Suprapubic skin (tissue), 4 donors: ENCODE results near the gene UBL5. TPM values are rescaled to one million over a fixed set of nuclear protein-coding genes. Genes with fewer than 3 reads are reported as not detected.

Experiments
- DNase-seq, 2 donors: peaks; one replicate each; pipeline ENCODE4 v3.0.0-alpha.2; 2019; ENCODE audit warnings: low spot score in 2 of 2
- H3K27ac ChIP-seq: fragments of 200-600 bp; sonication (generic); one replicate; pipeline ENCODE4 v1.5.1; 2019
- H3K27me3 ChIP-seq: fragments of 200-600 bp; sonication (generic); one replicate; pipeline ENCODE4 v1.5.1; 2019
- H3K36me3 ChIP-seq: fragments of 200-600 bp; sonication (generic); one replicate; pipeline ENCODE4 v1.5.1; 2019
- H3K4me1 ChIP-seq: fragments of 200-600 bp; sonication (generic); one replicate; pipeline ENCODE4 v1.5.1; 2019
- H3K4me3 ChIP-seq: fragments of 200-600 bp; sonication (generic); one replicate; pipeline ENCODE4 v1.5.1; 2019; ENCODE audit warnings: mild to moderate bottlenecking
- H3K9me3 ChIP-seq: fragments of 200-600 bp; sonication (generic); one replicate; pipeline ENCODE4 v1.5.1; 2019
- CTCF ChIP-seq, 2 donors: fragments of 200-600 bp in 1 of 2; fragments of 450-650 bp in 1 of 2; sonication (generic) in 1 of 2; IDR thresholded peaks; one replicate each; pipeline ENCODE4 v1.5.1; 2016 to 2019; ENCODE audit warnings: antibody characterized with exemption in 2 of 2, mild to moderate bottlenecking in 1 of 2, moderate library complexity in 1 of 2
- EP300 ChIP-seq: sonication (generic); formaldehyde crosslinking; IDR thresholded peaks from one replicate; pipeline ENCODE4 v1.6.1; 2017; ENCODE audit warnings: antibody characterized with exemption
- POLR2A ChIP-seq, 2 donors: fragments of 450-650 bp; IDR thresholded peaks; one replicate each; pipeline ENCODE4 v1.6.1; 2017; ENCODE audit warnings: antibody characterized with exemption in 2 of 2, mild to moderate bottlenecking in 2 of 2, moderate library complexity in 2 of 2
- POLR2AphosphoS5 ChIP-seq, 3 donors: sonication (generic); formaldehyde crosslinking; IDR thresholded peaks; one replicate each; pipeline ENCODE4 v1.6.1; 2017; ENCODE audit warnings: antibody characterized with exemption in 3 of 3
- WGBS: methylation state at CpG from one replicate; pipeline ENCODE4 v1.1.5; 2018; 5-methylcytosine and 5-hydroxymethylcytosine counted together
- total RNA-seq, 4 donors: library from RNA; depleted of rRNA; stranded (reverse); fragments of >200 nt; gene quantifications; one replicate each; pipeline ENCODE4 v1.1.0, GENCODE V29; 2016

UBL5 gene
- total RNA-seq, 4 donors from 2014 or later: 170 to 337 (median 261) TPM

GRCh38 chr19:9857920-9858746 lies 30.4 kb downstream of the UBL5 start:
- no peaks in the 10 kb centered on the region for H3K9me3 ChIP-seq
- H3K36me3 ChIP-seq: peaks cover 35% of the 10 kb centered on the region
- no peak overlapping the region for H3K27ac ChIP-seq
- 84% methylated on average over 10 of the region's 10 CpGs for whole genome bisulfite sequencing
- no peak for DNase-seq
- no peaks in the 10 kb centered on the region for H3K27me3 ChIP-seq
- TF ChIP-seq POLR2AphosphoS5 (IDR thresholded peaks at IDR 0.05) (no peak), POLR2A (IDR thresholded peaks at IDR 0.05) (no peak), CTCF (IDR thresholded peaks at IDR 0.05) (no peak), EP300 (no peak)
- no peaks in the 10 kb centered on the region for H3K4me1 ChIP-seq
- no peak overlapping the region for H3K4me3 ChIP-seq

- no peak overlapping the region for H3K4me3 ChIP-seq
- no peak overlapping the region for H3K27ac ChIP-seq
- no peaks in the 10 kb centered on the region for H3K4me1 ChIP-seq
- no peak for DNase-seq
- TF ChIP-seq EP300 (no peak), POLR2AphosphoS5 (IDR thresholded peaks at IDR 0.05) (no peak), CTCF (IDR thresholded peaks at IDR 0.05) (no peak), POLR2A (IDR thresholded peaks at IDR 0.05) (no peak)
- H3K9me3 ChIP-seq: no peaks in the 10 kb centered on the region
- peaks cover 34% of the 10 kb centered on the region for H3K36me3 ChIP-seq
- no peaks in the 10 kb centered on the region for H3K27me3 ChIP-seq
Measured at GRCh38 chr19:9858766-9859165, 31.0 kb downstream of the UBL5 start.

- Histone ChIP-seq H3K36me3 (peaks cover 24% of the 10 kb centered on the region), H3K9me3 (no peaks in the 10 kb centered on the region), H3K4me1 (no peaks in the 10 kb centered on the region), H3K4me3 (no peak overlapping the region), H3K27ac (no peak overlapping the region), H3K27me3 (no peaks in the 10 kb centered on the region)
- TF ChIP-seq CTCF (IDR thresholded peaks at IDR 0.05) (no peak), POLR2AphosphoS5 (IDR thresholded peaks at IDR 0.05) (no peak), POLR2A (IDR thresholded peaks at IDR 0.05) (no peak), EP300 (no peak)
- WGBS: 84% methylated on average over 7 of the region's 8 CpGs
- DNase-seq: no peak
Measured at GRCh38 chr19:9860407-9860806, 32.7 kb downstream of the UBL5 start.

GRCh38 chr19:9861503-9861902 lies 33.8 kb downstream of the UBL5 start:
- Histone ChIP-seq H3K9me3 (no peaks in the 10 kb centered on the region), H3K27me3 (no peaks in the 10 kb centered on the region), H3K27ac (no peak overlapping the region), H3K36me3 (peaks cover 21% of the 10 kb centered on the region), H3K4me1 (no peaks in the 10 kb centered on the region), H3K4me3 (no peak overlapping the region)
- no peak for TF ChIP-seq CTCF (IDR thresholded peaks at IDR 0.05)
- no peak for TF ChIP-seq POLR2AphosphoS5 (IDR thresholded peaks at IDR 0.05)
- TF ChIP-seq POLR2A (IDR thresholded peaks at IDR 0.05): no peak
- no peak for TF ChIP-seq EP300
- no peak for DNase-seq
- 91% methylated on average over 1 of the region's 1 CpG for WGBS

GRCh38 chr19:9862938-9863337 lies 35.2 kb downstream of the UBL5 start:
- no peaks in the 10 kb centered on the region for H3K4me1 ChIP-seq
- no peak overlapping the region for H3K4me3 ChIP-seq
- H3K27me3 ChIP-seq: no peaks in the 10 kb centered on the region
- peaks cover 8% of the 10 kb centered on the region for H3K36me3 ChIP-seq
- H3K9me3 ChIP-seq: no peaks in the 10 kb centered on the region
- H3K27ac ChIP-seq: no peak overlapping the region
- WGBS: 75% methylated on average over 4 of the region's 4 CpGs
- TF ChIP-seq POLR2AphosphoS5 (IDR thresholded peaks at IDR 0.05): no peak
- no peak for TF ChIP-seq POLR2A (IDR thresholded peaks at IDR 0.05)
- TF ChIP-seq CTCF (IDR thresholded peaks at IDR 0.05): no peak
- TF ChIP-seq EP300: no peak
- DNase-seq: no peak
